HG02884 (cell line): ENCODE results near the gene GJA3.

Experiments
- ATAC-seq: cut with Tn5 transposase; IDR thresholded peaks from one replicate; pipeline ENCODE4 v1.9.1; 2021; ENCODE audit warnings: mild to moderate bottlenecking, moderate library complexity; ENCODE audit not compliant: unreplicated experiment

The GJA3 gene

DNA sequence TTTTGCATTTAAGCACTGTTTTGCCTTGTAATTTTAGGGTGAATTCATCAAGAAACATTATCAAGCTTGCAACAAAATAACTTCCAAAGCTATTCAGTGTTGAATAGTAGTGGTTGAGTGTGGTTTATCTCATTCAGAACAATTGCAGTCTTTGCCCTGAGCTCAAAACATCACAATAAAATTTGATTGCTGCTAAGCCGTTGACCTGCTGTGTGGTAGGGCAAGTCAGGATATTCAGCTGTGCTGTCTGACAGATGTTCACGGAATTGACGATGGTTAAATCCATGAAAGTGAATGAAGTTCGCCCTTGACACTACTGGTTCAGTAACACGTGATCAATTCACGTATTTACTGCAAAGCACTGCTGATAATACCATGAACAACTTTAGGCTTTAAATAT, 66.9 kb downstream of the GJA3 start:
- no peak for ATAC-seq

DNA sequence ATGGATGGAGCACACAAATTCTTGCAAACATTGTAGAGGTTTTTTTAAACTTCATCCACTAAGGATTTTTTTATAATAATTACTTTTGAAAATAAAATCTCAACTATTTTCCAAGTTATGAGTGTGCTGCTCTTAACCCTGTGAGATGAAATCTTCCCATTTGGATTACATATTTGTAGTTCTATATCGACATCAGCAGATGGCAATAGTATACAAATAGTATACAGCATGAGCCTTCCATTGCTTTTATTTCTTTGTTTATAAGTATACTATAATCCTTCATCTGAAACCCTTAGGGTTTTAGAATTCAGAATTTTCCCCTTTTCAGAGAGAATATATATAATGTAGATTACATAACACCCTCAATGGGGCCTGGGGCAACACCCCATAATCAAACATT, 70.5 kb downstream of the GJA3 start:
- no peak for ATAC-seq
